ENCODE data around the gene ATOSB.
A peak's percentile ranks its signal among the peaks of the same experiment; 100 is the strongest.

The ATOSB gene

DNA sequence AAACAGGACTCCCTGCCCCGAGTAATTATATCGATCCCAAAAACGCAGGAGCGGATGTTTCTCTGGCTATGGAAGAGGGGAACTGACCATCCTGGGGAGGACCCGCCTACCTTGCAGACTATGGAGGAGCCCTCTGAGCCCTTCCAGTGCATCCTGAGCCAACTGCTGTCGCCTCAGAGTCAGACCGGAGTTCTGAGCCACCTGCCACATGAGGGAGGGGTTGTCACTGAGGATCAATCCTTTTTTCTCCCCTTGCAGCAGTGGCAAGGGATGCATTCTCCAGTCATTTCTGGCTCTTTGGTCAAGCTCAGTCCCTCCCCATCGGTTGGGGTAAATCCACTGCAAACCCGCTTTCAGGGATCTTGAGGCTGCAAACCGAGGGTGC, 36.6 kb downstream of the ATOSB start:
- Histone ChIP-seq H3F3A (ENCODE audit: insufficient read depth, low read length) (no peaks in the 10 kb centered on the region), H3K79me2 (ENCODE audit: insufficient read depth, low read length) (peaks cover 8% of the 10 kb centered on the region; the same call in 1 of the 2 replicates), H3K4me1 (ENCODE audit: insufficient read depth, low read length, severe bottlenecking) (peaks cover 24% of the 10 kb centered on the region), H3K27me3 (ENCODE audit: insufficient read depth, low read length) (no peaks in the 10 kb centered on the region), H3K4me3 (ENCODE audit: low read depth, low read length, poor library complexity, severe bottlenecking) (peak overlapping the region; percentile 95), H3K36me3 (ENCODE audit: insufficient read depth, low read length) (peaks cover 30% of the 10 kb centered on the region; the same call in 1 of the 2 replicates), H4K20me1 (ENCODE audit: insufficient read depth, low read length) (no peaks in the 10 kb centered on the region), H3K9ac (ENCODE audit: low read length) (peak overlapping the region; percentile 98), H3K4me2 (ENCODE audit: low read length) (peak overlapping the region; percentile 99), H2AFZ (ENCODE audit: low read length) (no peak overlapping the region), H3K9me2 (ENCODE audit: low read depth, low read length) (no peaks in the 10 kb centered on the region), H3K27ac (ENCODE audit: low read depth, low read length, poor library complexity, severe bottlenecking) (peak overlapping the region; percentile 78), H3K9me3 (ENCODE audit: low read length) (no peaks in the 10 kb centered on the region)
- TF ChIP-seq EZH2 (IDR thresholded peaks at IDR 0.05; ENCODE audit: borderline replicate concordance, low read length), result no peak

DNA sequence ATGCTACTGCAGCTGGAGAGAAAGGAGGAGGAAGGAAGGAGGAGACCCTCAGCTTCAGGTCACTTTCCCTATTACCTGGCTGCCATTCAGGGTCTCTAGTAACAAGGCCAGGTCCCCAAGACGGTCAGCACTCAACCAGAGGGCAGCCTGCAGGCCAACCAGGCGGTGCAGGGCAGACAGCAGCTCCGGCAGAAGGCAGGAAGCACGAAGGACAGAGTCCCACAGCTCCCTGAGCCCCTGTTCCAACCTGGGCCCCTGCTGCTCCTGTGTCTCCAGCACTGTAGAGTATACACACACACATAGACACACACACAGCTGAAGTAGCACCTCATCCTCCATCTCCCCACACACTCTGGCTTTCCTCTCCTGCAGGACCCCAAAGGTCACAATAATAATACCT, 37.6 kb downstream of the ATOSB start:
- H3K9ac ChIP-seq (ENCODE audit: low read length), result peak overlapping the region; percentile 98
- peak overlapping the region; percentile 99 for H3K4me2 ChIP-seq (ENCODE audit: low read length)
- H3K9me3 ChIP-seq (ENCODE audit: low read length), result no peaks in the 10 kb centered on the region
- H3K4me3 ChIP-seq (ENCODE audit: low read depth, low read length, poor library complexity, severe bottlenecking), result peak overlapping the region; percentile 95
- TF ChIP-seq, protein P1, sequence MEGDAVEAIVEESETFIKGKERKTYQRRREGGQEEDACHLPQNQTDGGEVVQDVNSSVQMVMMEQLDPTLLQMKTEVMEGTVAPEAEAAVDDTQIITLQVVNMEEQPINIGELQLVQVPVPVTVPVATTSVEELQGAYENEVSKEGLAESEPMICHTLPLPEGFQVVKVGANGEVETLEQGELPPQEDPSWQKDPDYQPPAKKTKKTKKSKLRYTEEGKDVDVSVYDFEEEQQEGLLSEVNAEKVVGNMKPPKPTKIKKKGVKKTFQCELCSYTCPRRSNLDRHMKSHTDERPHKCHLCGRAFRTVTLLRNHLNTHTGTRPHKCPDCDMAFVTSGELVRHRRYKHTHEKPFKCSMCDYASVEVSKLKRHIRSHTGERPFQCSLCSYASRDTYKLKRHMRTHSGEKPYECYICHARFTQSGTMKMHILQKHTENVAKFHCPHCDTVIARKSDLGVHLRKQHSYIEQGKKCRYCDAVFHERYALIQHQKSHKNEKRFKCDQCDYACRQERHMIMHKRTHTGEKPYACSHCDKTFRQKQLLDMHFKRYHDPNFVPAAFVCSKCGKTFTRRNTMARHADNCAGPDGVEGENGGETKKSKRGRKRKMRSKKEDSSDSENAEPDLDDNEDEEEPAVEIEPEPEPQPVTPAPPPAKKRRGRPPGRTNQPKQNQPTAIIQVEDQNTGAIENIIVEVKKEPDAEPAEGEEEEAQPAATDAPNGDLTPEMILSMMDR (IDR thresholded peaks at IDR 0.05; ENCODE audit: low read length), result no peak
- no peak for TF ChIP-seq EZH2 (IDR thresholded peaks at IDR 0.05; ENCODE audit: borderline replicate concordance, low read length)
- peaks cover 8% of the 10 kb centered on the region; the same call in 1 of the 2 replicates for H3K79me2 ChIP-seq (ENCODE audit: insufficient read depth, low read length)
- no peaks in the 10 kb centered on the region for H3F3A ChIP-seq (ENCODE audit: insufficient read depth, low read length)
- no peak overlapping the region for H3K27ac ChIP-seq (ENCODE audit: low read depth, low read length, poor library complexity, severe bottlenecking)
- H3K36me3 ChIP-seq (ENCODE audit: insufficient read depth, low read length), result peaks cover 39% of the 10 kb centered on the region
- no peaks in the 10 kb centered on the region for H3K27me3 ChIP-seq (ENCODE audit: insufficient read depth, low read length)
- peaks cover 25% of the 10 kb centered on the region for H3K4me1 ChIP-seq (ENCODE audit: insufficient read depth, low read length, severe bottlenecking)
- no peaks in the 10 kb centered on the region for H4K20me1 ChIP-seq (ENCODE audit: insufficient read depth, low read length)
- no peaks in the 10 kb centered on the region for H3K9me2 ChIP-seq (ENCODE audit: low read depth, low read length)
- H2AFZ ChIP-seq (ENCODE audit: low read length), result no peak overlapping the region

DNA sequence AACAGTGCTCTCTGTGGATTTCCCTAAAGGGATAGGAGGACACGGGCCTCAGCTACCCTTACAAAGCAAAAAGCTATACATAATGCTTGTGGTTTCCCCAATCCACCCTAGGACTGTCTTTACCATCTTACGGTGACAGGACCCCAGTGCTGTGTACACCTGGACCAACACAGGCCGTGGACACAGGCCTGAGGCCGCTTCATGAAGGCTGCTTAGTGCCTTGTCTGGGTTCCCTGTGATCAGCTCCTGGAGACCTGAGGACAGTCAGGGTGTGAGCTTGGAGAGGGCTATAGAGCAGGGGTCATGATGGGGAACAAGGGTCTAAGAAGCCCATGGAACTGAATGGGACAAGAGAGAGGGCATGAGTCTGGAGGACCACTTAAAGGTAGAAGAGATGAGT, 38.8 kb downstream of the ATOSB start:
- H3K4me2 ChIP-seq (ENCODE audit: low read length), result no peak overlapping the region

More for the DNA sequence above, 38.8 kb downstream of the ATOSB start:
- Histone ChIP-seq H3K27me3 (ENCODE audit: insufficient read depth, low read length) (no peaks in the 10 kb centered on the region), H3K9me3 (ENCODE audit: low read length) (no peaks in the 10 kb centered on the region), H4K20me1 (ENCODE audit: insufficient read depth, low read length) (no peaks in the 10 kb centered on the region), H3K79me2 (ENCODE audit: insufficient read depth, low read length) (peaks cover 8% of the 10 kb centered on the region; the same call in 1 of the 2 replicates), H3K36me3 (ENCODE audit: insufficient read depth, low read length) (peaks cover 39% of the 10 kb centered on the region), H3K9ac (ENCODE audit: low read length) (no peak overlapping the region), H3K27ac (ENCODE audit: low read depth, low read length, poor library complexity, severe bottlenecking) (no peak overlapping the region), H2AFZ (ENCODE audit: low read length) (no peak overlapping the region), H3K4me3 (ENCODE audit: low read depth, low read length, poor library complexity, severe bottlenecking) (no peak overlapping the region), H3K9me2 (ENCODE audit: low read depth, low read length) (no peaks in the 10 kb centered on the region), H3F3A (ENCODE audit: insufficient read depth, low read length) (no peaks in the 10 kb centered on the region), H3K4me1 (ENCODE audit: insufficient read depth, low read length, severe bottlenecking) (peaks cover 30% of the 10 kb centered on the region)
- TF ChIP-seq, protein P1 (IDR thresholded peaks at IDR 0.05; ENCODE audit: low read length), result no peak
- TF ChIP-seq EZH2 (IDR thresholded peaks at IDR 0.05; ENCODE audit: borderline replicate concordance, low read length), result no peak

All from OCI-LY1 (cell line).